ENCODE results near the gene SEZ6.
"Not testable (repeated sequence)": the region's sequence is repeated elsewhere in the genome, so short reads cannot be mapped to it uniquely, and the experiment has no call there.

SEZ6 gene

DNA sequence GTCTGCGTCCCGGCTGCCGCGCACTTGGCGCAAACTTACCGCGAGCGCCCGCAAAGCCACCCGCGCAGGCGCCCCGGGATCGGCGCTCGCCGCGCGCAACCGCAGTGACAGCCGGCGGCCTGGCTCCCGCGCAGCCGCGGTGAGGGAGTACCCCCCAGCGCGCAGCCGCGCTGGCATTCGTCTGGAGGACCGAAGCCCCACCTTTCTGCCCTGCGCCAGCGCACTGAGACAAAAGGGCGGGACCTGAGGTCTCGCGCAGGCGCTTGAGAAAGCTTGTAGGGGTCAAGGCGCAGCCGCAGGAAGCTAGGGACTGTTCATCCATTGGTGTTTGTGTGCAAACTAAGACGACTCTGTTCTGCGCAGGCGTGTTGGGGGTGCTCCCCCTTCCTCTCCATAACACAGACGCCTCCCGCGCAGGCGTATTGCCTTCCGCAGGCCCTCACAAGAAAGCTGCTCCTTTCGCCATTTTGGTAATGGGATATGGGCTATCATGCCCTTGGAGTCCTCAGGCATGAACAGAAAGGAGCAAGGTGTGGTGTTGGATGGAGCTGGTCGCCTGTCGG, 54.3 kb downstream of the SEZ6 start, which contains the start of gene PHF12:
Gene PHF12, minus strand, starts transcription at position 91 of the 563 bp plus-strand sequence. CDS start 558 bp downstream, outside the sequence.
- peak; percentile 100 for DNase-seq

DNA sequence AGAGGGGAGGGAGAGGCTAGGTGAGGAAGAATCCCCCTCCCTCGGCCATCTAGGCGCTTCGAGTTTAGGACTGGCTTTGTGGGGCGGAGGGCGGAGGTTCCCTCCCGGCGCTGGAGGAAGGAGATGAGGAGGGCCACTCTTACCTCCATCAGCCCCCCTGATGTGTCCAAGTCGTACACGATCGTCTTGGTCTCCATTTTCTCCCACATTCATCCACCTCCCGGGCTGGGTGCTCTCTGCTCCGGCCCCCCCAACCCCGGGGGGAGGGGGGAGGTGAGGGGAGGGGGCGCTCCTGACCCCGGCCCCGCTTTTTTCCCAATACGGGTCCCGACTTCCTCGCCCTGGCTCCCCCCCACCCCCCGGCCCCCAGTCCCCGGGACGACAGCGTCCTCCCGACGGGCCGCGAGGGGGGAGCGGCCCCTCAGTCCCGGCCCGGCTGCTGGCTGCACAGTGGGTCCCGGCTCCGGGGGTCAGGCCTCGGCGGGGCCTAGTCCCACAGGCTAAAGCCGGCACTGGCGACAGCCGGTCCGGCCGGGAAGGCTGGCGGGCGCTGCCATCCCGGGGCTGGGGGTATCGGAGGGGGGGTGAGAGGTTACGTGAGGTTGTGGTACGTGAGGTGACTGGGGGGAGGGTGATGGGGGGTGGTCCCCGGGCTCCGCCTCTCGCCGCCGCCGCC, 54.9 kb downstream of the SEZ6 start:
- DNase-seq = no peak

- DNase-seq = peak; percentile 65
These were observed 55.6 kb downstream of the SEZ6 start for GRCh38 chr17:28950017-28950751.

DNA sequence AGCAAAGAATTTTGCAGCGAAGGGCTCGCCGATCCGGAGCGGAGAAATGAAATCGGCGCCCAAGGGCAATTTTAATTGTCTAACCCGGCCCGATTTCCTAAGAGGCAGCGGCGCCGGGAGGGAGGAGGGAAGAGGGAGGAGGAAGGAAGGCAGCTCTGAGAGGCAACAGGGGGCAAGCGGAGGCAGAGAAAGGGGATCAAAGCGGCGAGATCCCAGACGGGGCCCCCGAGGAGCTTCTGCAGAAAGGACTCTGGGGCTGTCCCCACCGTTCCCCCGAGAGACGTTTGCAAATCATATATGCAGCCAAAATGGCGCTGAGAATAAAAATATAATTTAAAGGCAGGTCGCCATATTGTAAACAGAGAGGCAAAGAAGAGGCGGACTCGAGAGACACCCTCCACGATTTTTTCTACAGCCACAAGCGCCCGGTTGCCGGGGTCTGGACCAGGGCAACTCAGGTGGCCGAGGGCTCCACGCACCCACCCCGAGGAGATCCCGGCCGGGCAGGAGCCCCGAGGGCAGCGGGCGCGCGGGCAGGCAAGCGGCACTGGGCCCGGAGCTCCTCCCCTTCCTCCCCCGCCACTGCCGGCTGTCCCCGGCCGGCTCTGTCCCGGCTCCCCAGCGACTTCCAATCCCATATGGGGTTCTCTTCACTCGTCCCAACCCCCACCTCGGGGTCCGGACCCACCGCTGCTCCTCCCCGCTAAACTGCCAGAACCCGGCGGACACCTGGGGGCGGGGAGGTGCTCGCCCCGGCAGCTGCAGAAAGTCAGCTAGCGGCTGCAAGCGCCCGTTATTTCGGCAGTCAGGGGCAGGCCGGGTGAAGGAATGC, 56.4 kb downstream of the SEZ6 start:
- peak; percentile 56 for DNase-seq

- no peak for DNase-seq
These were observed 57.0 kb downstream of the SEZ6 start for GRCh38 chr17:28948873-28949184.

DNA sequence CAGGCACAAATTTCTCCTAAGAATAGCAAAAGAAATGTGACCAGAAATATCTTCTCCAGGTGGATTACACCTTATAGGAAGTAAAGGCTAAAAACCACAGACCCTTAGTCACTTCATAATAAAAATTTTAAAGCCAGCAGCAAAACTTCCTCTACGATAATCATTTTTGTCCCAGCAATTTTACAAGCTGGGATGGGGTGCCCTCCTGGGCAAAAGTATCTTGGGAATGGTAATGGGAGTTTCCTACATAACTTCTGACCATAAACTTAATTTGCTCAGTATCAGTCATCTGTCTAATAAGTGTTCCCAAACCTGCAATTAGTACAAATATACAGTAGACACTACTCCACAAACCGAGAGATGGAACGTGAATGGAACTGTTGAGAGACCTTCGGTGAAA, 57.5 kb downstream of the SEZ6 start:
- DNase-seq = no peak

GRCh38 chr17:28947639-28948038, 58.2 kb downstream of the SEZ6 start:
- DNase-seq = peak; percentile 34

GRCh38 chr17:28946239-28946638, 59.6 kb downstream of the SEZ6 start:
- DNase-seq = peak; percentile 24

DNA sequence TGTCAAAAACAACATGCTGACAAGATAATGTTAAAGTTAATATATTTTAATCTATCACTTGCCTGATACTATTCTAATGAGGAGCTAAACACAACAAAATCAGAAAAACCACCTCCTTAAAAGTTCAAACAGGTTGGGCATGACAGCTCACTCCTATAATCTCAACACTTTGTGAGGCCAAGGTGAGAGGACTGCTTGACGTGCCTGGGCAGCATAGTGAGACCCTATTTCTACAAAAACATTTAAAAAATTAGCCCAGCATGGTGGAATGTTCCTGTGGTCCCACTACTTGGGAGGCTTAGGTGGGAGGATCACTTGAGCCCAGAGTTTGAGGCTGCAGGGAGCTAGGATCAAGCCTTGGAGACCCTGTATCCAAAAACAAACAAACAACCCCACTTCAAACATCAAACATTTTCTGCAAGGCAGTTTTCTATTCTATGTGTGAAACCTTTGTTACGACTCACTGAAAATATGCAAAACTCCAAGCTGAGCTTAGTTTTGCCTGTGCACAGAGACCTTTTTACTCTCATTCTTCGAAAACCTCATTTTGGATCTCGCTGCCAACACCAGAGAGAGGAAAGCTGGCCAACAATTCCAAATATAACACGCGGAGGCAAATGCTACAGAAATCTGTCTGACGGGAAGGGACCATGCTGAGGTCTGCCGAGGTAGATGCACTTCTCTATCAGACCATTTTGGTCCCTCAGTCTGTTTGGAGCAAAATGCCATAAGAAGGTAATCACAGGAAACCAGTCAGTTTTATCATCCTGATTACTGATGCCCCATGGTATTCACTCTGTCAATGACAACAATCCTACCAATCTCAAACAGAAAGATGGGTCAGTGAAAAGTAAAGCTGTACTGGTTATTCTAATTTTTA, 60.7 kb downstream of the SEZ6 start:
- no peak for DNase-seq

DNA sequence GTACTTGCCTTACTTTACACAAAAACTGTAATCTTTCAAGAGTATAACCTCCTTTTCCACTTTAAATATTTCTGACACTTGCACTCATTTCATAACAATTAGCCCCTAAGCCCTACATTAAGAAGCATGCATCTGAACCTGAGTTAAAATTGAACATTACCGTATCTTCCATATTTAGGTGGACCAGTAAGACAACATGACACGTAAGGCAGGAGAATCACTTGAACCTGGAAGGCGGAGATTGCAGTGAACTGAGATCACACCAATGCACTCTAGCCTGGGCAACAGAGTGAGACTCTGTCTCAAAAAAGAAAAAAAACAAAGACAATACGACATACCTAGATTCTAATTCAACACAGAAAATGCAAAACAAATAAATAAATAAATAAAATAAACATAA, 61.5 kb downstream of the SEZ6 start:
- DNase-seq = no peak

DNA sequence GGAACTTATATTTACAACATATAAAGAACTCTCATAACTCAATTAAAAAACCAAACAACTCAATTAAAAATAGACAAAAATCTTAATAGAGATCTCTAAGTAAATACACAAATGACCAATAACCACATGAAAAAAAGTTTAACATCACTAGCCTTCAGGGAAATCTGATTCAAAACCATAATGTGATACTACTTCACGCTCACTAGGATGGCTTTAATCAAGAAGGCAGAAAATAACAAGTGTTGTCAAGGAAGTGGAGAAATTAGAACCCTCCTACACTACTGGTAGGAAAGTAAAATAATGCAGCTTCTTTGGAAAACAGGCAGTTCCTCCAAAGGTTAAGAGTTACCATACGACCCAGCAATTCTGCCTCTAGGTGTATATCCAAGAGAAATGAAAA, 62.9 kb downstream of the SEZ6 start:
- no peak for DNase-seq

GRCh38 chr17:28941251-28941650, 64.6 kb downstream of the SEZ6 start:
- DNase-seq = no peak

DNA sequence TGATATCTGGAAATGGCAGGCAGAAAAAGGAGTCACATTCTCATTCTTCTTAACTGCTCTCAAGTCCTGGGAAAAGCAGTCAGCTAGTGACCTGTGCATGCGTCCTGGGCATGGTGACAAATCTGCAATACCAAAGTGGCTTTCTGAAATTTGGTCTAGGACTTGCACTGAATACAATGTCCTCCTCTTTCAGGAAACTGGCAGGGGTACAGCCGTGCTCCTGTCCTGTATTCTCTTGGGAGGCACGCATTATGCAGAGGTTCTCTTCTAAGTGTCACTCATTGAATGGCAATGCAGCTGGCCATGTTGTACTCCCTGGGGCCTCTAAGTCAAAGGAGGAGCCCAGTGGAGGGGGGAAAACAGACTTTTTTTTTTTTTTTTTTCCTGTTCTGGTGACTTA, 65.2 kb downstream of the SEZ6 start:
- DNase-seq = no peak

DNA sequence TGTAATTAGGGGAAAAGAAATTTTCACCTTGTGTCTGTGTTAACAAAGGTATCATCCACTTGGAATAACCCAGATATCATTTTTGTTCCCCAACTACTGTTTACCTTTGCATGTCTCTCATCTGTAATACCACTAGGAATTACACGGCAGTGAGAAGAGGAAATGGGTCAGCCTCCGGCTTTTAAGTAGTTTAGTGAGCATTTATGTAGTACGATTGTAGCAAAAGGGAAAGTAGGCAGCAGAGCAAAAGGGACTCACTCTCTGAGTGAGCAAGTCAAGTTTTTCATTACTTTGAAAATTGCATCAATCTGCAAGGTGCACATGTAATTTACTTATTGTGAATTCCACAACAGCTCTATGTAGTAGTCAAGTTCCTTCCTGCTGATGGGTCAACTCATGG, 65.7 kb downstream of the SEZ6 start:
- no peak for DNase-seq

GRCh38 chr17:28938552-28938951, 67.3 kb downstream of the SEZ6 start:
- no peak for DNase-seq

GRCh38 chr17:28937044-28937729, 68.6 kb downstream of the SEZ6 start:
- DNase-seq = no peak

GRCh38 chr17:28935744-28936460, 69.9 kb downstream of the SEZ6 start:
- no peak for DNase-seq

- DNase-seq = not testable (repeated sequence)
These were observed 71.3 kb downstream of the SEZ6 start for GRCh38 chr17:28934508-28934907.

DNA sequence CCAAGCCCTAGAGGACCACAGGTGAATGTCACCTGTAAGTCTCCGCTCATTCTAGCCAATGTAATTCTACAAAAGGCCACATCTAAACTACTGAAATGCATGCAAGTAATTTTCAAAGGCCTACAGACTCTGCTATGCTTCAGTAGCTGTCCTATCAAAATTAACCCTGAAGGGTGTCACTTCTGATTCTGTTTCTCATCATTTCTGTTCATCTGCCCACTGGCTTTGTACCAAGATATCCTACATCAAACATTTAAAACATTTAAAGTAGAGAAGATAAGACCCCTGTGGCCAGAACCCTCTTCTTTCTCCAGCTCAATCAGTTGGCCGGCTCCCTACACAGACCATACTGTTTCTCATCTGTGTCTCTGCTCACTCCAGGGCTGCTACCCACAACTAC, 76.0 kb downstream of the SEZ6 start:
- no peak for DNase-seq

GRCh38 chr17:28928061-28928460, 77.8 kb downstream of the SEZ6 start:
- DNase-seq = peak; percentile 39

DNA sequence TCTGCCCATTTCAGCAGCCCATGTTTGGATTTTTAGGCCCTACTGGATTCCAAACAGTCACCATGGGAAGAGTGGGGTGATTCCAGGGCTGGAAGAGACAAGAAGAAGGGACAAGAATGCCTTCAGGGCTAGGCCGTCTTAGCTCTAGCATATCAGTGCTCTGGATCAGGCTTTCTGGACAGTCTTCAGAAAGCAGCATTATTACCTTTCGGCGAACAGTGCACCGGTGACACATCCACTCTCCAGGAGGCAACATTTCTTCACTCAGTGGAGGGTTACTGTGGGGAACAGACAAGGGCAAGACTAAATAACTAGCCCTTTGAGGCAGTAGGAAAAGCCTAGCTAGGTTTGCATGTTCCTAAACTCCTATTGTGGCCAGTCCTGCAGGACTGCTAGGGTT, 79.0 kb downstream of the SEZ6 start:
- no peak for DNase-seq

Measured in CD4-positive, alpha-beta T cell treated with Interleukin-12 subunit alpha and Interleukin-12 subunit beta, for 1 hour (primary cell).